SK-N-SH treated with all-trans-retinoic acid at 6 μM for 48 hours (cell line): ENCODE data around the gene FTCDNL1.

Source experiments
- ATAC-seq: fragments of 200-7000 bp; cut with Tn5 transposase; 3 replicates; pipeline ENCODE4 v1.9.1; 2020; ENCODE audit warnings: mild to moderate bottlenecking, moderate library complexity
- ARNTL ChIP-seq: fragments of 450-650 bp; formaldehyde crosslinking; IDR thresholded peaks from 2 replicates; pipeline ENCODE4 v1.5.0; 2020; ENCODE audit warnings: low read depth, mild to moderate bottlenecking, moderate library complexity, borderline replicate concordance
- BACH2 ChIP-seq: fragments of 250-450 bp; sonication (Bioruptor Pico); IDR thresholded peaks from 2 replicates; pipeline ENCODE4 v1.9.0; 2021; ENCODE audit warnings: mild to moderate bottlenecking, borderline replicate concordance
- CREB5 ChIP-seq: fragments of 250-450 bp; sonication (Bioruptor Pico); IDR thresholded peaks from 2 replicates; pipeline ENCODE4 v1.5.1; 2020; ENCODE audit warnings: low read depth, mild to moderate bottlenecking, moderate library complexity
- CSDC2 ChIP-seq: fragments of 250-450 bp; sonication (Bioruptor Pico); IDR thresholded peaks from 2 replicates; pipeline ENCODE4 v1.5.0; 2020; ENCODE audit warnings: mild to moderate bottlenecking, moderate library complexity
- CSRNP3 ChIP-seq: fragments of 250-450 bp; sonication (Bioruptor Pico); IDR thresholded peaks from 2 replicates; pipeline ENCODE4 v1.5.1; 2021; ENCODE audit warnings: mild to moderate bottlenecking, moderate library complexity
- ESRRG ChIP-seq: fragments of 250-450 bp; sonication (Bioruptor Pico); IDR thresholded peaks from 2 replicates; pipeline ENCODE4 v1.6.1; 2021; ENCODE audit warnings: mild to moderate bottlenecking
- GLIS3 ChIP-seq: fragments of 250-450 bp; sonication (Bioruptor Pico); IDR thresholded peaks from 2 replicates; pipeline ENCODE4 v1.5.0; 2020; ENCODE audit warnings: mild to moderate bottlenecking, moderate library complexity
- PPARA ChIP-seq: fragments of 250-450 bp; sonication (Bioruptor Pico); IDR thresholded peaks from 2 replicates; pipeline ENCODE4 v1.5.0; 2020; ENCODE audit warnings: mild to moderate bottlenecking, borderline replicate concordance
- RARB ChIP-seq: fragments of 250-450 bp; sonication (Bioruptor Pico); IDR thresholded peaks from 2 replicates; pipeline ENCODE4 v1.8.0; 2021; ENCODE audit warnings: mild to moderate bottlenecking, moderate library complexity
- TCF4 ChIP-seq: fragments of 250-450 bp; sonication (Bioruptor Pico); IDR thresholded peaks from 2 replicates; pipeline ENCODE4 v1.8.0; 2021; ENCODE audit warnings: mild to moderate bottlenecking, moderate library complexity, borderline replicate concordance
- TOX ChIP-seq: fragments of 250-450 bp; sonication (Bioruptor Pico); IDR thresholded peaks from 2 replicates; pipeline ENCODE4 v1.8.0; 2021; ENCODE audit warnings: mild to moderate bottlenecking, moderate library complexity, borderline replicate concordance
- ZFP3 ChIP-seq: fragments of 250-450 bp; sonication (Bioruptor Pico); IDR thresholded peaks from 2 replicates; pipeline ENCODE4 v1.5.0; 2020; ENCODE audit warnings: mild to moderate bottlenecking, moderate library complexity
- ZFP30 ChIP-seq: fragments of 450-650 bp; formaldehyde crosslinking; IDR thresholded peaks from 2 replicates; pipeline ENCODE4 v1.5.0; 2022; ENCODE audit warnings: mild to moderate bottlenecking, moderate library complexity
- ZNF565 ChIP-seq: fragments of 450-650 bp; formaldehyde crosslinking; conservative IDR thresholded peaks from 2 replicates; pipeline ENCODE4 v1.5.0; 2020; ENCODE audit warnings: low read depth, mild to moderate bottlenecking, moderate library complexity
- ZNF70 ChIP-seq: fragments of 450-650 bp; formaldehyde crosslinking; IDR thresholded peaks from 2 replicates; pipeline ENCODE4 v1.5.0; 2020; ENCODE audit warnings: mild to moderate bottlenecking, moderate library complexity
- ZNF8 ChIP-seq: fragments of 450-650 bp; formaldehyde crosslinking; IDR thresholded peaks from 2 replicates; pipeline ENCODE4 v1.5.0; 2020; ENCODE audit warnings: mild to moderate bottlenecking, moderate library complexity
- TF ChIP-seq, protein P1 (sequence below): fragments of 250-450 bp; sonication (Bioruptor Pico); IDR thresholded peaks from 2 replicates; pipeline ENCODE4 v1.5.0; 2020; ENCODE audit warnings: mild to moderate bottlenecking, moderate library complexity
- TF ChIP-seq, protein P2 (sequence below): fragments of 250-450 bp; sonication (Bioruptor Pico); IDR thresholded peaks from 2 replicates; pipeline ENCODE4 v1.8.0; 2021; ENCODE audit warnings: low read depth, mild to moderate bottlenecking, moderate library complexity, borderline replicate concordance
- TF ChIP-seq, protein P3 (sequence below): fragments of 250-450 bp; sonication (Bioruptor Pico); IDR thresholded peaks from 2 replicates; pipeline ENCODE4 v1.8.0; 2020; ENCODE audit warnings: mild to moderate bottlenecking, moderate library complexity, borderline replicate concordance

Gene FTCDNL1

GRCh38 chr2:199855812-199856211 is 4.8 kb upstream of the FTCDNL1 start:
- TF ChIP-seq ZFP30 (CRISPR knock-in tag) (no peak), ZNF565 (CRISPR knock-in tag) (no peak), ZFP3 (CRISPR knock-in tag) (no peak), CSDC2 (no peak), ARNTL (CRISPR knock-in tag) (no peak)
- TF ChIP-seq, protein P1, sequence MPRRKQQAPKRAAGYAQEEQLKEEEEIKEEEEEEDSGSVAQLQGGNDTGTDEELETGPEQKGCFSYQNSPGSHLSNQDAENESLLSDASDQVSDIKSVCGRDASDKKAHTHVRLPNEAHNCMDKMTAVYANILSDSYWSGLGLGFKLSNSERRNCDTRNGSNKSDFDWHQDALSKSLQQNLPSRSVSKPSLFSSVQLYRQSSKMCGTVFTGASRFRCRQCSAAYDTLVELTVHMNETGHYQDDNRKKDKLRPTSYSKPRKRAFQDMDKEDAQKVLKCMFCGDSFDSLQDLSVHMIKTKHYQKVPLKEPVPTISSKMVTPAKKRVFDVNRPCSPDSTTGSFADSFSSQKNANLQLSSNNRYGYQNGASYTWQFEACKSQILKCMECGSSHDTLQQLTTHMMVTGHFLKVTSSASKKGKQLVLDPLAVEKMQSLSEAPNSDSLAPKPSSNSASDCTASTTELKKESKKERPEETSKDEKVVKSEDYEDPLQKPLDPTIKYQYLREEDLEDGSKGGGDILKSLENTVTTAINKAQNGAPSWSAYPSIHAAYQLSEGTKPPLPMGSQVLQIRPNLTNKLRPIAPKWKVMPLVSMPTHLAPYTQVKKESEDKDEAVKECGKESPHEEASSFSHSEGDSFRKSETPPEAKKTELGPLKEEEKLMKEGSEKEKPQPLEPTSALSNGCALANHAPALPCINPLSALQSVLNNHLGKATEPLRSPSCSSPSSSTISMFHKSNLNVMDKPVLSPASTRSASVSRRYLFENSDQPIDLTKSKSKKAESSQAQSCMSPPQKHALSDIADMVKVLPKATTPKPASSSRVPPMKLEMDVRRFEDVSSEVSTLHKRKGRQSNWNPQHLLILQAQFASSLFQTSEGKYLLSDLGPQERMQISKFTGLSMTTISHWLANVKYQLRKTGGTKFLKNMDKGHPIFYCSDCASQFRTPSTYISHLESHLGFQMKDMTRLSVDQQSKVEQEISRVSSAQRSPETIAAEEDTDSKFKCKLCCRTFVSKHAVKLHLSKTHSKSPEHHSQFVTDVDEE: no peak
- TF ChIP-seq, protein P2, sequence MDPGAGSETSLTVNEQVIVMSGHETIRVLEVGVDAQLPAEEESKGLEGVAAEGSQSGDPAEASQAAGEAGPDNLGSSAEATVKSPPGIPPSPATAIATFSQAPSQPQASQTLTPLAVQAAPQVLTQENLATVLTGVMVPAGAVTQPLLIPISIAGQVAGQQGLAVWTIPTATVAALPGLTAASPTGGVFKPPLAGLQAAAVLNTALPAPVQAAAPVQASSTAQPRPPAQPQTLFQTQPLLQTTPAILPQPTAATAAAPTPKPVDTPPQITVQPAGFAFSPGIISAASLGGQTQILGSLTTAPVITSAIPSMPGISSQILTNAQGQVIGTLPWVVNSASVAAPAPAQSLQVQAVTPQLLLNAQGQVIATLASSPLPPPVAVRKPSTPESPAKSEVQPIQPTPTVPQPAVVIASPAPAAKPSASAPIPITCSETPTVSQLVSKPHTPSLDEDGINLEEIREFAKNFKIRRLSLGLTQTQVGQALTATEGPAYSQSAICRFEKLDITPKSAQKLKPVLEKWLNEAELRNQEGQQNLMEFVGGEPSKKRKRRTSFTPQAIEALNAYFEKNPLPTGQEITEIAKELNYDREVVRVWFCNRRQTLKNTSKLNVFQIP (CRISPR knock-in tag): no peak
- TF ChIP-seq, protein P3, sequence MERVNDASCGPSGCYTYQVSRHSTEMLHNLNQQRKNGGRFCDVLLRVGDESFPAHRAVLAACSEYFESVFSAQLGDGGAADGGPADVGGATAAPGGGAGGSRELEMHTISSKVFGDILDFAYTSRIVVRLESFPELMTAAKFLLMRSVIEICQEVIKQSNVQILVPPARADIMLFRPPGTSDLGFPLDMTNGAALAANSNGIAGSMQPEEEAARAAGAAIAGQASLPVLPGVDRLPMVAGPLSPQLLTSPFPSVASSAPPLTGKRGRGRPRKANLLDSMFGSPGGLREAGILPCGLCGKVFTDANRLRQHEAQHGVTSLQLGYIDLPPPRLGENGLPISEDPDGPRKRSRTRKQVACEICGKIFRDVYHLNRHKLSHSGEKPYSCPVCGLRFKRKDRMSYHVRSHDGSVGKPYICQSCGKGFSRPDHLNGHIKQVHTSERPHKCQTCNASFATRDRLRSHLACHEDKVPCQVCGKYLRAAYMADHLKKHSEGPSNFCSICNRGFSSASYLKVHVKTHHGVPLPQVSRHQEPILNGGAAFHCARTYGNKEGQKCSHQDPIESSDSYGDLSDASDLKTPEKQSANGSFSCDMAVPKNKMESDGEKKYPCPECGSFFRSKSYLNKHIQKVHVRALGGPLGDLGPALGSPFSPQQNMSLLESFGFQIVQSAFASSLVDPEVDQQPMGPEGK (CRISPR knock-in tag): no peak
- no peak for ATAC-seq

DNA sequence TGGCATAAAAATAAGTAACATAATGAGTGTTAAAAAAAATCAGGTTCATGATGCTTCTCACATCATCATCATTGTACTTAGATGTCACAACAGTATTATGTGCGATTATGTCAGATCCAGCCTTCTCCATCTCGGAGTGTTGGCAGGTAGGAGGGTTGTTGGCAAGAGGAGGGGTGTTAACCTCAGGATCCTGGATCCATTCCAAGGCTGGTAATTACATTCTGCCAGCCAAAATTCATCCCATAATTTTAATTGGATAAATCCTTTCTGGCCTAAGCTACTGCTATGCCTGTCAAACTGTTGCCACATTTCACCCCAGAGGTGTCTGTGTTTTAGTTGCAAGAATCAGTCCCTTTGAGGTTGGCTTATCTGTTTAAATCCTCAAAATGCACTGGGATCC is 891 bp upstream of the FTCDNL1 start:
- no peak for ATAC-seq
- no peak for TF ChIP-seq TCF4 (CRISPR knock-in tag)

DNA sequence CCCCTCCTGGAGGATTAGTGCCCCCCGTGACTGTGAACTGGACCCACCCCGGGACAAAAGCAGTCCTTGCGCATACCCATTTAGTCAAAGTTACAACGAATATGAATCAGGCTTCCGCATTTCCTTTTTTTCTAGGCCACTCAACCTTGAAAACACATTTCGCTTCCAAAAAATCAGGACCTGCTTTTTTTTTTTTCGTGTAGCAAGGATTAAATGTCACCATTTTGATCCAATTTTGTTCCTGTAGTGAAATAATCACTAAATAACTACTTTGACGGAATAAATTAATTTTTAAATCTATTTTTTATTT is 464 bp upstream of the FTCDNL1 start:
- TF ChIP-seq, protein P3 (CRISPR knock-in tag): no peak
- no peak for TF ChIP-seq GLIS3 (CRISPR knock-in tag)
- no peak for TF ChIP-seq TOX (CRISPR knock-in tag)
- TF ChIP-seq ESRRG (CRISPR knock-in tag): no peak
- TF ChIP-seq CSRNP3 (CRISPR knock-in tag): no peak
- TF ChIP-seq CSDC2: no peak
- TF ChIP-seq ARNTL (CRISPR knock-in tag): no peak
- TF ChIP-seq CREB5: no peak
- TF ChIP-seq, all 23 proteins: peak for 0
- no peak for ATAC-seq

DNA sequence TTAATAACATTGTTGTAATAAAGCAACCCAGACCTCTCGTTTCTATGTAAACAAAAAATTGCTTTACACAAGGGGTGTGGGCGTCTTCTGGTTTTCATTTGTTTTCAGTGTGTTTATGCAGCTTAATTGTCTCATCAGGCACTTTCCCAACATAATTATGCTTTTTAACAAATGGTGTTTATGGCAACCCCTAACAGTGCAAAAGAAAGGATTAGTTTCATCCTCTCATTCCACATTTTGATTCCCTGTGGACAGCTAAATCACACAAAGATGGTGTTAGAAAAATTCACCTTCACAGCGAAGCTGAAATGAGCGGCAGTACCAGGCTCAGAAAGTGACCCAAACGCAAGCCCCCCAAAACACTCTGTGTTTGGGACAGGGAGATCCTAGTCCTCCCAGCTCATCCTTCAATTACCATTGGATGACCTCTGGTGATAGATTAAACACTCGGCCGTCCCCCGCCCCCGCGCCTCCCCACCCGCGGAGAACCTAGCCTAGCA is 724 bp downstream of the FTCDNL1 start:
- TF ChIP-seq BACH2 (CRISPR knock-in tag): no peak
- TF ChIP-seq PPARA (CRISPR knock-in tag): no peak
- TF ChIP-seq ZFP30 (CRISPR knock-in tag): no peak
- no peak for TF ChIP-seq ZNF70 (CRISPR knock-in tag)
- TF ChIP-seq CREB5: no peak
- no peak for TF ChIP-seq ZFP3 (CRISPR knock-in tag)
- no peak for TF ChIP-seq TOX (CRISPR knock-in tag)
- TF ChIP-seq RARB: no peak
- TF ChIP-seq, protein P1: no peak
- no peak for TF ChIP-seq ZNF8 (CRISPR knock-in tag)
- no peak for TF ChIP-seq TCF4 (CRISPR knock-in tag)
- ATAC-seq: no peak; the same call in 2 of the 3 replicates
